ENCODE measurements around the gene NR2F1.

DNA sequence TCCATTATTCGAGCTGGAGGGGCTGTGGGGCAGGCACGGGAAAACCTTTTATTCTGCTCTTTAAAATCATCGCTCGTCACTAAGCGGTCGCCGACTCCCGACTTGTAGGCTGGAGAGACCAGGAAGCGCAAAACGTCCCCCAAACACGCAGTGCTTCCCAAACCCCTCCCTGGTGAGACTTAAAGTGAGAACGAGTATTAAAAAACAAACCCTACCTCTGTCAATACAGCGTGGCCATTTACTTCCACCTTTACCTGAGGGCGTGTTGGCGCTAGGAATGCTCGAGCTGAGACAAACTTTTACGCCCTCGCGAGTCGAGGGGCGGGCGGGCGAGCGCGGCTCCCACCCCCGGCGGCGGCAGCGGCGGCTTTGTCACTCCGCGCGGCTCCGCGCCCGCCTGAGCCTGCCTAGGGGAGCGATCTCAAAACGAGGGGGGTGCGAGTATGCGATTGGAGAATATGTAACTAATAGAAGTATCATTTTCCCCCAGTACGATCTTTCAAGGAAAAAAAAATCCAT lies 2.0 kb upstream of the NR2F1 start, which contains the start of gene NR2F1-AS1:
- TF ChIP-seq CSDC2 (CRISPR knock-in tag; IDR thresholded peaks at IDR 0.05) = no peak
- no peak for TF ChIP-seq ZNF70 (CRISPR knock-in tag; IDR thresholded peaks at IDR 0.05)
- TF ChIP-seq, protein P1, sequence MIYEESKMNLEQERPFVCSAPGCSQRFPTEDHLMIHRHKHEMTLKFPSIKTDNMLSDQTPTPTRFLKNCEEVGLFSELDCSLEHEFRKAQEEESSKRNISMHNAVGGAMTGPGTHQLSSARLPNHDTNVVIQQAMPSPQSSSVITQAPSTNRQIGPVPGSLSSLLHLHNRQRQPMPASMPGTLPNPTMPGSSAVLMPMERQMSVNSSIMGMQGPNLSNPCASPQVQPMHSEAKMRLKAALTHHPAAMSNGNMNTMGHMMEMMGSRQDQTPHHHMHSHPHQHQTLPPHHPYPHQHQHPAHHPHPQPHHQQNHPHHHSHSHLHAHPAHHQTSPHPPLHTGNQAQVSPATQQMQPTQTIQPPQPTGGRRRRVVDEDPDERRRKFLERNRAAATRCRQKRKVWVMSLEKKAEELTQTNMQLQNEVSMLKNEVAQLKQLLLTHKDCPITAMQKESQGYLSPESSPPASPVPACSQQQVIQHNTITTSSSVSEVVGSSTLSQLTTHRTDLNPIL (CRISPR knock-in tag; IDR thresholded peaks at IDR 0.05; ENCODE audit: low read depth) = no peak
- no peak for TF ChIP-seq ESRRG (CRISPR knock-in tag; IDR thresholded peaks at IDR 0.05)
- TF ChIP-seq, protein P2, sequence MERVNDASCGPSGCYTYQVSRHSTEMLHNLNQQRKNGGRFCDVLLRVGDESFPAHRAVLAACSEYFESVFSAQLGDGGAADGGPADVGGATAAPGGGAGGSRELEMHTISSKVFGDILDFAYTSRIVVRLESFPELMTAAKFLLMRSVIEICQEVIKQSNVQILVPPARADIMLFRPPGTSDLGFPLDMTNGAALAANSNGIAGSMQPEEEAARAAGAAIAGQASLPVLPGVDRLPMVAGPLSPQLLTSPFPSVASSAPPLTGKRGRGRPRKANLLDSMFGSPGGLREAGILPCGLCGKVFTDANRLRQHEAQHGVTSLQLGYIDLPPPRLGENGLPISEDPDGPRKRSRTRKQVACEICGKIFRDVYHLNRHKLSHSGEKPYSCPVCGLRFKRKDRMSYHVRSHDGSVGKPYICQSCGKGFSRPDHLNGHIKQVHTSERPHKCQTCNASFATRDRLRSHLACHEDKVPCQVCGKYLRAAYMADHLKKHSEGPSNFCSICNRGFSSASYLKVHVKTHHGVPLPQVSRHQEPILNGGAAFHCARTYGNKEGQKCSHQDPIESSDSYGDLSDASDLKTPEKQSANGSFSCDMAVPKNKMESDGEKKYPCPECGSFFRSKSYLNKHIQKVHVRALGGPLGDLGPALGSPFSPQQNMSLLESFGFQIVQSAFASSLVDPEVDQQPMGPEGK (CRISPR knock-in tag; IDR thresholded peaks at IDR 0.05; ENCODE audit: borderline replicate concordance) = no peak
- no peak for TF ChIP-seq SNAI2 (CRISPR knock-in tag; IDR thresholded peaks at IDR 0.05)
- no peak for TF ChIP-seq ARNTL (CRISPR knock-in tag; IDR thresholded peaks at IDR 0.05; ENCODE audit: borderline replicate concordance, low read depth)
- no peak for TF ChIP-seq ISL1 (CRISPR knock-in tag; IDR thresholded peaks at IDR 0.05)
- TF ChIP-seq, protein P3, sequence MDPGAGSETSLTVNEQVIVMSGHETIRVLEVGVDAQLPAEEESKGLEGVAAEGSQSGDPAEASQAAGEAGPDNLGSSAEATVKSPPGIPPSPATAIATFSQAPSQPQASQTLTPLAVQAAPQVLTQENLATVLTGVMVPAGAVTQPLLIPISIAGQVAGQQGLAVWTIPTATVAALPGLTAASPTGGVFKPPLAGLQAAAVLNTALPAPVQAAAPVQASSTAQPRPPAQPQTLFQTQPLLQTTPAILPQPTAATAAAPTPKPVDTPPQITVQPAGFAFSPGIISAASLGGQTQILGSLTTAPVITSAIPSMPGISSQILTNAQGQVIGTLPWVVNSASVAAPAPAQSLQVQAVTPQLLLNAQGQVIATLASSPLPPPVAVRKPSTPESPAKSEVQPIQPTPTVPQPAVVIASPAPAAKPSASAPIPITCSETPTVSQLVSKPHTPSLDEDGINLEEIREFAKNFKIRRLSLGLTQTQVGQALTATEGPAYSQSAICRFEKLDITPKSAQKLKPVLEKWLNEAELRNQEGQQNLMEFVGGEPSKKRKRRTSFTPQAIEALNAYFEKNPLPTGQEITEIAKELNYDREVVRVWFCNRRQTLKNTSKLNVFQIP (CRISPR knock-in tag; IDR thresholded peaks at IDR 0.05; ENCODE audit: borderline replicate concordance, low read depth) = no peak
- no peak for TF ChIP-seq ZNF565 (CRISPR knock-in tag; conservative IDR thresholded peaks at IDR 0.05; ENCODE audit: low read depth)
- TF ChIP-seq ZFP30 (CRISPR knock-in tag; IDR thresholded peaks at IDR 0.05) = no peak

All from SK-N-SH treated with all-trans-retinoic acid at 6 μM for 48 hours (cell line).